HG03139 (cell line): ENCODE measurements around the gene IKBKE.

ENCODE experiments used
- ATAC-seq: cut with Tn5 transposase; IDR thresholded peaks from one replicate; pipeline ENCODE4 v1.9.1; 2021; ENCODE audit not compliant: unreplicated experiment

Gene IKBKE

DNA sequence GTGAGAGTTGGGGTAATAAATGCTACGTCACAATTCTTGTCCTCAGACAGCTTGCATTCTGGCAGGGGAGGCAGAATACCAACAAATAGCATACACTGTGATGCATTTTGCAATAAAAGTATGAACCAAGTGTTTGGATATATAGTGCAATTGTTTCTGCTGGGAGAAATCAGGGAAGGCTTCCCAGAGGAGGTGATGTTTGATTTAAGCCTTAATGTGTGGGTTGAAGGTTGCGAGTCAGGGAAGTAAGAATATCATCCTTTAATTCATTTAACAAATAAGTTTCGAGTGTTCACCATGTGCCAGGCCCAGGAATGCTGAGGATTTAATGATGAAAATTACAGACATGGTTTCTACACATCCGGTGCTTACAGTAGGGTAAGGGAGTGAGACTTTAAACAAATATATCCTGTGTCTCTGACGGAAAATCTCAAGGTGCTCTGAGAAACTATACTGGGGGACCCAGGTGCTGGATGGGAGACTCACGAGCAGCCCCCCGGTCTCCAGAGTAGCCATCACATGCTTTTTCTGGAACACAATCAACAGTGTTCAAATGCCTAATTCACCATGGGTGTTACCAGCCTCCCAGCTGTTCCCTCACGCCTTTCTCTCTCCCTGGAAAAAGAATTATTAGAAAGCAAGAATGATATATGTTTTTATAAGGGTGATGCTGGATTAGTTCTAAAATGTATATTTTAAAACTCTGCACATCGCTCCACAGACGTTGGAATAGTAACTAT, 68.8 kb downstream of the IKBKE start:
- ATAC-seq, result no peak

DNA sequence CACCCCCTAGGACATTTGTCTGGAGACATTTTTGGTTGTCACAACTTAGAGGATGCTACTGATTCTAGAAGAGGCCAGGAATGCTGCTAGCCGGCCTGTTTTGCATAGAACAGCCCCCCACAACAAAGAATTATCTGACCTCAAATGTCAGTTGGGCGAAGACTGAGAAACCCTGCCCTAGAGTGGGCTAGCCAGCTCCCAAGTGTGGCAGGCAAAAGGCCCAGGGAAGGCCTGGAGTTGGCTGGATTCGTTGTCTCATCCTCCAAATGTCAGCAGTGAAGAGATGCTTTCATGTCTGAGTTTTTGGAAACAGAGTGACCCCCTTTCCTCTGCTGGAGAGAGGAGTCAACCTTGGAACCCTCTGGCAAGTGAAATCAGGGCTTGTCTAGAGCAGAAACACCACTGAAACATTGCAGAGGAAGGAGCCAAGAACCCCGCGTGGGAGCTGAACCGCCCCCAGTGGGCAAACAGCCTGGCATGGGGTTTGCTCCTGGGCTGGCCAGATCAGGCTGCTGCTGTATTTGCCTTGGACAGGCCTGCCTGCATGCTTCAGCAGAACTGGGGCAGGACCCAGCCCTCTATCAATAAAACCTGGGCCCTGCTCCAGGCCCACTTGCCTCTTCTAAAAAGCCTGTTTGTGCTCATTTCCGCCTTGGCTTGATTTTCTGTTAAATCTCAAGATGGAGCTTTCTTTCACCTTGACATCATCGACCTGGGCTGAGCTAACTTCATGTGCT, 69.9 kb downstream of the IKBKE start:
- ATAC-seq, result no peak

DNA sequence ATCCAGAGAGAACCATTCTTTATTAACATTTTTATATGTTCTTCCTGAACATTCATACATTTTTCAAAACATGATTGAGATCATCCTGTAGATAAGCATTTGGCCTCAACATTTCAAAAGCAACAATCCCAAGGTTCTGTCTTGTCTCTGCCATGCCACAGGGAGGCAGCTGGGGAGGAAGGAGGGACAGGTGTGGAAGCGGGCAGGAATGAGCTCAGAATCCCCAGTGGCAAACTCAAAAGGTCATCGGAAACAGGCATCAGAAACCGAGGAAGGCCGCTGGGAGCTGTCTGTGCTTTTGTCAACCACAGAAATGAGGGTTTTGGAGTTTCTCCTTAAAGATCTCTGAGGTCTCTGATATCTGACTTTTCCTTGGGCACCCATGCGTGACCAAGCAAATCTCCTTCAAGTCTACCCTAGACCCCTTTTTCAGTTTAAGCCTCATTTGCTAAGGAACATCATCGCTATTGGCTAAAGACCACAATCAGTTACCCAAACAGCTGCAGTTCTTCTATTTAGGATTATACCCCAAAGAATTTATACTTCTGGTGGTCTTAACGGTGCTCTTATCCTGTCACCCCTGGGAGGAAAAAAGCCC, 71.1 kb downstream of the IKBKE start:
- no peak for ATAC-seq

DNA sequence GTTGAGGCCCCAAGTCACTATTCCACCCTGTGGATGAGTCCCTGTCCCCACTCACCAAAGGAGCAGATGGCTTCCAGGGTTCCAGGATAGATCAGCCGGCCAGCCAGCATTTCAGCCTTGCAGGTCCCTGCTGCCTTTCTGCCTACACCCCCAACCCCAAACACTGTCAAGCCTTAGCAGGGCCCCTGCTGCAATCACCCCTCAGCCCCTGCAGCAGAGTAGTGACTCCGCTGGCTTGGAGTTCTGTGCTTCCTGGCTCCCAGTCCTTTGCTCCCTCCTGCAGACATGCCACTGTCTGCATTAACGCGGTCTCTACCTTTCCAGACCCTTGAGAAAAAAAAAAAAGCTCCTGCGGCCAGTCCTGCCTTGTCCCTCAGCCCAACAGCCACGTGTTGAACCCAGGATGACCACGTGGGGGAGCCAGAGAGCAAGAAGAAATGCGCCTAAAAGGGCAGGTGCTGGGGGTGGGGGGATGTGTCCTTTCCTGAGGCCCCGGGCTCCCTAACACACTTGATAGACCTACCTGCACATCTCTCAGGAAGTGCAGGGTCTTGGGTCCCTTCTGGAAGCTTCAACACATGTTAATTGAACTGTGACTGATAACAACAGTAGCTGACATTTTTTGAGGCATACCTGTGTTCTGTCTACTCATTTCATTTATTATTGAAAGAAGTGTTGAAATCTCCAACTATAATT, 74.4 kb downstream of the IKBKE start:
- ATAC-seq, result no peak

DNA sequence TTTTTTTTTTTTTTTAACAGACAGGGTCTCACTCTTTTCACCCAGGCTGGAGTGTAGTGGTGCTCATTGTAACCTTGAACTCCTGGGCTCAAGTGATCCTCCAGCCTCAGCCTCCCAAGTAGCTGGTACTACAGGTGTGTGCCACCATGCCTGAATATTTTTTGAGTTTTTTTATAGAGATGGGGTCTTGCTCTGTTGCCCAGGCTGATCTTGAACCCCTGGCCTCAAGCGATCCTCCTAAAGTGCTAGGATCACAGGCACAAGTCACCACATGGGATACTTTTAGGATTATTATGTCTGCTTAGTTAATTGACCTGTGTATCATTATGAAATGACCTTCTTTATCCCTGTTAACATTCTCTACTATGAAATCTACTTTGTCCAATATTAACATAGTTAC, 75.1 kb downstream of the IKBKE start:
- no peak for ATAC-seq
